Activated T-cell treated with anti-CD3 and anti-CD28 coated beads, Interleukin-2, amount 50 U/mL, for 72 hours (primary cell): ENCODE data around the gene TMPRSS9. TPM values are rescaled to one million over a fixed set of nuclear protein-coding genes. Genes with fewer than 3 reads are reported as not detected.

ENCODE experiments used
- ATAC-seq, 2 donors: fragments of 150-1000 bp; cut with Tn5 transposase; replicated peaks in 1 of 2; 2 replicates each; pipeline ENCODE4 v1.10.0; 2021; ENCODE audit warnings: moderate library complexity in 2 of 2, mild to moderate bottlenecking in 1 of 2
- DNase-seq, 2 donors: peaks; one replicate each; pipeline ENCODE4 v3.0.0; 2021 to 2022; ENCODE audit warnings: mixed read lengths in 1 of 2
- H3K27ac Mint-ChIP-seq: one replicate; pipeline ENCODE4 v1.8.0; 2022; ENCODE audit warnings: mild to moderate bottlenecking, moderate library complexity, mixed read lengths
- H3K27me3 Mint-ChIP-seq: one replicate; pipeline ENCODE4 v1.8.0; 2022; ENCODE audit warnings: low read depth, mixed read lengths
- H3K36me3 Mint-ChIP-seq, 2 donors: one replicate each; pipeline ENCODE4 v1.8.0; 2022; ENCODE audit warnings: mixed read lengths in 2 of 2, mild to moderate bottlenecking in 1 of 2; ENCODE audit not compliant: insufficient read depth in 2 of 2
- H3K4me1 Mint-ChIP-seq: one replicate; pipeline ENCODE4 v1.8.0; 2022; ENCODE audit warnings: low read depth, mixed read lengths
- H3K4me3 Mint-ChIP-seq, 2 donors: one replicate each; pipeline ENCODE4 v1.8.0; 2022; ENCODE audit warnings: mild to moderate bottlenecking in 2 of 2, mixed read lengths in 2 of 2, moderate library complexity in 2 of 2
- H3K9me3 Mint-ChIP-seq, 2 donors: one replicate each; pipeline ENCODE4 v1.8.0; 2022; ENCODE audit warnings: mixed read lengths in 2 of 2
- total RNA-seq, 2 donors: library from RNA; stranded (reverse); gene quantifications; one replicate each; pipeline ENCODE4 v1.2.3, GENCODE V29; 2022

TMPRSS9 gene
- total RNA-seq, 2 donors from 2014 or later, result 0.19 TPM; not detected in 1

GRCh38 chr19:2429917-2430535, 70.0 kb downstream of the TMPRSS9 start:
- Mint-ChIP-seq H3K9me3 (no peaks in the 10 kb centered on the region), H3K4me3 (no peak overlapping the region), H3K27me3 (no peaks in the 10 kb centered on the region), H3K27ac (no peak overlapping the region), H3K4me1 (peaks cover 14% of the 10 kb centered on the region), H3K36me3 (peaks cover 3 to 9% of the 10 kb centered on the region in 2 donors)
- no peak for DNase-seq
- no peak for ATAC-seq

GRCh38 chr19:2431318-2432055, 71.4 kb downstream of the TMPRSS9 start:
- H3K36me3 Mint-ChIP-seq, result peaks cover 3 to 12% of the 10 kb centered on the region in 2 donors
- no peak overlapping the region for H3K4me3 Mint-ChIP-seq
- H3K27me3 Mint-ChIP-seq, result no peaks in the 10 kb centered on the region
- DNase-seq (no peak), ATAC-seq (no peak)
- H3K9me3 Mint-ChIP-seq, result no peaks in the 10 kb centered on the region
- H3K27ac Mint-ChIP-seq, result no peak overlapping the region
- peaks cover 10% of the 10 kb centered on the region for H3K4me1 Mint-ChIP-seq

DNA sequence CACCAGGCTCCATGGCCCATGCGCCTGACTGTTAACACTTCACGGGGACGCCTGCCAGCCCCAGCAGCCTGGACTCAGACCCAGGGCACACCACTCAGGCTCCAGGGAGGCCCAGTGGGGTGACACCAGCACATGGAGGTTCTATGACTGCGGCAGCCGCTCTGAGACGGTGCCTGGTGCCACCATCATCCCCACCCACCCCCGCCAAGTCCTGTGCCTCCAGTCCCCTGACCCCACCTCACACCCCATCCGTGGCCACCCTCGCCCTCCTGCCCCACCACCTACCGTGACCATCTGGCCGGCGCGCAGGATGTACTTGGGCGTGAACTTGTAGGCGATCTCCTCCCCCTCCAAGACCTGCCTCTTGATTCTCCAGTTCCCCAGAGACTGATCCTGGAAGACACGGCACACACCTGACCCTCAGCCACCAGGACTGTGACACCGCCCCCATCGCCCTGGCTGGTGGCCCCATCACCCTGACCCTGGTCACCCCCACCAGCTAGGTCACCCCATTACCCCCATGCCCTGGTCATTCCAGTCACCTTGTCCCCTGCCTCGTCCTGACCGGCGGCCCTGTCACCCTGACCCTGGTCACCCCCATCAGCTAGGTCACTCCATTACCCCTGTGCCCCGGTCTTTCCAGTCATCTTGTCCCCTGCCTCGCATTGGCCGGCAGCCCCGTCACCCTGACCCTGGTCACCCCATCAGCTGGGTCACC, 72.2 kb downstream of the TMPRSS9 start:
- Mint-ChIP-seq H3K27ac (no peak overlapping the region), H3K4me1 (peaks cover 8% of the 10 kb centered on the region), H3K9me3 (no peaks in the 10 kb centered on the region), H3K36me3 (peaks cover 2 to 12% of the 10 kb centered on the region in 2 donors), H3K27me3 (no peaks in the 10 kb centered on the region), H3K4me3 (no peak overlapping the region)
- no peak for ATAC-seq
- DNase-seq, result no peak

DNA sequence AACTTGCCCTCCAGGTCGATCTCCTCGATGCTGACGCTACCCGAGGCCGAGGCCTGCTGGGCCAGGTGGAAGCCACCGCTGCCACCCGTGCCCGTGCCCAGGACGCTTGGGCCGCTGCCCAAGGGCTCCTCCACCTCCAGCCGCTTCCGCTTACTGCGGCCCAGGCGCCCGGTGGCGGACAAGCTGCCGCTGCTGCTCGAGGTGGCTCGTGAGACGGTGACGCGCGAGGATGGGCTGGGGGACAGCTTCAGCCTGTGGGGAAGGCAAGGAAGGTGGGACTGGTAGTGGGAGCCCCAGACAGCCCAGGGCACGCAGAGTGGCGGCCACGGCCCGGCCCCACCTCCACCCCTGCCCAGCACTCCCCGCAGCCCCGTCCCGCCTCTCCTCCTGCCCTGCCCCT, 73.8 kb downstream of the TMPRSS9 start:
- Mint-ChIP-seq H3K4me1 (no peaks in the 10 kb centered on the region), H3K27ac (no peak overlapping the region), H3K27me3 (no peaks in the 10 kb centered on the region), H3K4me3 (no peak overlapping the region), H3K9me3 (no peaks in the 10 kb centered on the region), H3K36me3 (peaks cover 2 to 12% of the 10 kb centered on the region in 2 donors)
- DNase-seq (no peak), ATAC-seq (no peak)

DNA sequence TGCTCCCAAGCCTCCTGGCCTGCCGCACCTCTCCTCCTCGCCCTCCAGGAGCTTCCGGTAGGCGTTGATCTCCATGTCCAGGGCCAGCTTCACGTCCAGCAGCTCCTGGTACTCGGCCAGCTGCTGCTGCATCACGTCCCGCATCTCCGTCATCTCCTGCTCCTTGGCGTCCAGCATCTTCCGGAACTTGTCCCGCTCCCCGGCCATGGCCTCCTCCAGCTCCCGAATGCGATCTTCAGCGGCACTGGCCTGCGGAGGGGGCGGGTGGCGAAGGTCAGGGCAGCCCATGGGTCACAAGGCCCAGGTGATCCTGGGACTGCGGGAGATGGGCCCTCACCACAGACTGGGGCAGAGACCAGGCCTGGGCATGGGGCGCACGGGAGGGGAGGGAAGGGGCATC, 74.2 kb downstream of the TMPRSS9 start:
- Mint-ChIP-seq H3K4me1 (no peaks in the 10 kb centered on the region), H3K27ac (no peak overlapping the region)
- no peak for ATAC-seq

GRCh38 chr19:2434721-2435265, 74.7 kb downstream of the TMPRSS9 start:
- H3K36me3 Mint-ChIP-seq, result peaks cover 2 to 12% of the 10 kb centered on the region in 2 donors

More for the DNA sequence above, 74.2 kb downstream of the TMPRSS9 start:
- no peaks in the 10 kb centered on the region for H3K9me3 Mint-ChIP-seq
- no peak overlapping the region for H3K4me3 Mint-ChIP-seq
- DNase-seq, result no peak
- no peaks in the 10 kb centered on the region for H3K27me3 Mint-ChIP-seq
- peaks cover 2 to 12% of the 10 kb centered on the region in 2 donors for H3K36me3 Mint-ChIP-seq

DNA sequence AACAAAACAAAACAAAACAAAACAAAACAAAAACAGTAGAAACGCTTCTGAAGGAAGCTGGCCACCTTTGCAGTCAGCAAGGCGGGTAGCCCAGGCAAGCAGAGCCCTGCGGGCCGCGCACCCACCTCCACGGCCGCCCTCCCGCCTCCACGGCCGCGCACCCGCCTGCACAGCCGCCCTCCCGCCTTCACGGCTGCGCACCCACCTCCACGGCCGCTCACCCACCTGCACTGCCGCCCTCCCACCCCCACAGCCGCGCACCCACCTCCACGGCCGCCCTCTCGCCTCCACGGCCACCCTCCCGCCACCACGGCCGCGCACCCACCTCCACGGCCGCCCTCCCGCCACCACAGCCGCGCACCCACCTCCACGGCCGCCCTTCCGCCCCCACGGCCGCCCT, 76.3 kb downstream of the TMPRSS9 start:
- no peak for ATAC-seq
- no peak for DNase-seq
- H3K36me3 Mint-ChIP-seq, result peaks cover 5 to 15% of the 10 kb centered on the region in 2 donors
- no peaks in the 10 kb centered on the region for H3K27me3 Mint-ChIP-seq
- H3K9me3 Mint-ChIP-seq, result no peaks in the 10 kb centered on the region
- H3K4me3 Mint-ChIP-seq, result no peak overlapping the region
- H3K4me1 Mint-ChIP-seq, result no peaks in the 10 kb centered on the region
- H3K27ac Mint-ChIP-seq, result no peak overlapping the region

More at GRCh38 chr19:2434721-2435265, 74.7 kb downstream of the TMPRSS9 start:
- no peaks in the 10 kb centered on the region for H3K9me3 Mint-ChIP-seq
- no peak overlapping the region for H3K27ac Mint-ChIP-seq
- H3K4me3 Mint-ChIP-seq, result no peak overlapping the region
- DNase-seq (no peak), ATAC-seq (no peak)
- no peaks in the 10 kb centered on the region for H3K27me3 Mint-ChIP-seq
- no peaks in the 10 kb centered on the region for H3K4me1 Mint-ChIP-seq

GRCh38 chr19:2436926-2437325, 76.9 kb downstream of the TMPRSS9 start:
- DNase-seq (no peak), ATAC-seq (no peak)
- Mint-ChIP-seq H3K4me3 (no peak overlapping the region), H3K27me3 (no peaks in the 10 kb centered on the region), H3K27ac (no peak overlapping the region), H3K36me3 (peaks cover 5 to 15% of the 10 kb centered on the region in 2 donors), H3K4me1 (no peaks in the 10 kb centered on the region), H3K9me3 (no peaks in the 10 kb centered on the region)

GRCh38 chr19:2438178-2438577, 78.1 kb downstream of the TMPRSS9 start:
- Mint-ChIP-seq H3K27ac (no peak overlapping the region), H3K36me3 (peaks cover 5 to 11% of the 10 kb centered on the region in 2 donors), H3K9me3 (no peaks in the 10 kb centered on the region), H3K4me3 (no peak overlapping the region), H3K4me1 (no peaks in the 10 kb centered on the region), H3K27me3 (no peaks in the 10 kb centered on the region)
- DNase-seq, result no peak
- ATAC-seq, result no peak

- no peaks in the 10 kb centered on the region for H3K4me1 Mint-ChIP-seq
- no peak overlapping the region for H3K4me3 Mint-ChIP-seq
- H3K27me3 Mint-ChIP-seq, result no peaks in the 10 kb centered on the region
- H3K9me3 Mint-ChIP-seq, result no peaks in the 10 kb centered on the region
- peaks cover 3% of the 10 kb centered on the region in 2 donors for H3K36me3 Mint-ChIP-seq
- H3K27ac Mint-ChIP-seq, result no peak overlapping the region
- no peak for ATAC-seq
- DNase-seq, result no peak
Measured at GRCh38 chr19:2440515-2440914, 80.5 kb downstream of the TMPRSS9 start.

DNA sequence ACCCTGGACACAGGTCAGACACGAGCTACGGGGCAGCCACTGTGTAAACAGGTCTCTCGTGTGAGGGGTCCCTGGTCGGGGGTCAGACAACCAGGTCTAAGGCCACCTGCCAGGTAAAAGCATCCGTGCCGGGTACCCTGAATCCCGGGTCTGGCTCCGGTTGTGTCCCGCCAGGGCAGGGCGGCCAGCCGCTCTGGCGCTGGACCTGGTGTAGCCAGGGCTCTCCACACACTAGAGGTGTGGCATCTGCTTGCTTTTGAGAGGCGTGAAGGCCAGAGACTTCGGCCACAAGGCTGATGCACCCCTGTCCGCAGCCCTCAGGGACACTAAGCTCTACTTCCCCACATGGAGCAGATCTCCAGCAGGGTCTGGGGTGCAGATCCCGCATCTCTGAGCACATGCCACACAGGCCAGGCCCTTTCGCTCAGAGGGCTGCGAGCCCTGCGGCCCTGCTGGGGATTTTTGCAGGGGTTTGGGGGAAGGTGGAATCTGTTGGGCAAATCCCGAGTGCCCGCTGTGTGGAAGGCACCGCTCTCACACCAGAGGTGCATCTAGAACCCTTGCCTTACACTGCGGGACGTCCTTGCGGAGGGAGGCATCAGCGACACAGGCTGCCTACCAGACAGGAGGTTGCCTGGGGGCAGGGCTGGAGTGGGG, 81.2 kb downstream of the TMPRSS9 start:
- H3K4me3 Mint-ChIP-seq, result no peak overlapping the region
- peaks cover 3% of the 10 kb centered on the region in 2 donors for H3K36me3 Mint-ChIP-seq
- no peak for ATAC-seq
- DNase-seq, result no peak
- H3K27me3 Mint-ChIP-seq, result no peaks in the 10 kb centered on the region
- H3K4me1 Mint-ChIP-seq, result peaks cover 1% of the 10 kb centered on the region
- no peaks in the 10 kb centered on the region for H3K9me3 Mint-ChIP-seq
- H3K27ac Mint-ChIP-seq, result no peak overlapping the region

- Mint-ChIP-seq H3K27ac (no peak overlapping the region), H3K27me3 (no peaks in the 10 kb centered on the region), H3K4me3 (no peak overlapping the region), H3K36me3 (peaks cover 3% of the 10 kb centered on the region in 2 donors), H3K4me1 (peaks cover 19% of the 10 kb centered on the region), H3K9me3 (no peaks in the 10 kb centered on the region)
- ATAC-seq (no peak), DNase-seq (no peak)
Measured at GRCh38 chr19:2443116-2443784, 83.2 kb downstream of the TMPRSS9 start.
